GM18868 (cell line): ENCODE data around the gene TRPM8.
A peak's percentile ranks its signal among the peaks of the same experiment; 100 is the strongest.

Source experiments
- ATAC-seq: cut with Tn5 transposase; IDR thresholded peaks from one replicate; pipeline ENCODE4 v1.9.1; 2021; ENCODE audit warnings: mild to moderate bottlenecking, moderate library complexity; ENCODE audit not compliant: unreplicated experiment

TRPM8 gene

GRCh38 chr2:233999182-233999581 is 82.0 kb downstream of the TRPM8 start:
- ATAC-seq, result no peak

- no peak for ATAC-seq
These were observed 84.4 kb downstream of the TRPM8 start for GRCh38 chr2:234001380-234002160.

GRCh38 chr2:234002281-234002680 is 85.1 kb downstream of the TRPM8 start:
- ATAC-seq, result no peak

- ATAC-seq, result no peak
These were observed 86.9 kb downstream of the TRPM8 start for GRCh38 chr2:234003972-234004617.

GRCh38 chr2:234005126-234005525 is 88.0 kb downstream of the TRPM8 start:
- ATAC-seq, result no peak

GRCh38 chr2:234006501-234006900 is 89.3 kb downstream of the TRPM8 start:
- no peak for ATAC-seq

GRCh38 chr2:234014427-234014826 is 97.3 kb downstream of the TRPM8 start:
- no peak for ATAC-seq

- no peak for ATAC-seq
These were observed 98.7 kb downstream of the TRPM8 start for GRCh38 chr2:234015861-234016260.

GRCh38 chr2:234019896-234020295 is 102.7 kb downstream of the TRPM8 start:
- ATAC-seq, result no peak

- no peak for ATAC-seq
These were observed 103.2 kb downstream of the TRPM8 start for GRCh38 chr2:234020332-234020731.

GRCh38 chr2:234022424-234022823 is 105.3 kb downstream of the TRPM8 start:
- no peak for ATAC-seq

GRCh38 chr2:234024304-234024703 is 107.1 kb downstream of the TRPM8 start:
- ATAC-seq, result no peak

- ATAC-seq, result peak; percentile 59
These were observed 108.3 kb downstream of the TRPM8 start for GRCh38 chr2:234025466-234025865.

GRCh38 chr2:234025891-234026401 is 108.8 kb downstream of the TRPM8 start:
- no peak for ATAC-seq

- ATAC-seq, result no peak
These were observed 109.6 kb downstream of the TRPM8 start for GRCh38 chr2:234026693-234027254.

GRCh38 chr2:234027641-234028040 is 110.5 kb downstream of the TRPM8 start:
- ATAC-seq, result no peak

GRCh38 chr2:234029150-234029733 is 112.1 kb downstream of the TRPM8 start:
- ATAC-seq, result no peak

- ATAC-seq, result no peak
These were observed 114.0 kb downstream of the TRPM8 start for GRCh38 chr2:234031207-234031606.

GRCh38 chr2:234032279-234032856 is 115.2 kb downstream of the TRPM8 start:
- ATAC-seq, result no peak

GRCh38 chr2:234033174-234033573 is 116.0 kb downstream of the TRPM8 start:
- no peak for ATAC-seq

GRCh38 chr2:234033885-234034284 is 116.7 kb downstream of the TRPM8 start:
- ATAC-seq, result no peak
